NCI-H526 treated with DMSO at 0.1 percent for 48 hours (cell line): ENCODE results near the gene GALNS.

ENCODE experiments used
- DNase-seq: peaks from one replicate; lab custom pipeline; 2025; lab: John Stamatoyannopoulos, UW

The GALNS gene

GRCh38 chr16:88857728-88858339 is 1.1 kb upstream of the GALNS start:
- DNase-seq: peak; percentile 6

DNA sequence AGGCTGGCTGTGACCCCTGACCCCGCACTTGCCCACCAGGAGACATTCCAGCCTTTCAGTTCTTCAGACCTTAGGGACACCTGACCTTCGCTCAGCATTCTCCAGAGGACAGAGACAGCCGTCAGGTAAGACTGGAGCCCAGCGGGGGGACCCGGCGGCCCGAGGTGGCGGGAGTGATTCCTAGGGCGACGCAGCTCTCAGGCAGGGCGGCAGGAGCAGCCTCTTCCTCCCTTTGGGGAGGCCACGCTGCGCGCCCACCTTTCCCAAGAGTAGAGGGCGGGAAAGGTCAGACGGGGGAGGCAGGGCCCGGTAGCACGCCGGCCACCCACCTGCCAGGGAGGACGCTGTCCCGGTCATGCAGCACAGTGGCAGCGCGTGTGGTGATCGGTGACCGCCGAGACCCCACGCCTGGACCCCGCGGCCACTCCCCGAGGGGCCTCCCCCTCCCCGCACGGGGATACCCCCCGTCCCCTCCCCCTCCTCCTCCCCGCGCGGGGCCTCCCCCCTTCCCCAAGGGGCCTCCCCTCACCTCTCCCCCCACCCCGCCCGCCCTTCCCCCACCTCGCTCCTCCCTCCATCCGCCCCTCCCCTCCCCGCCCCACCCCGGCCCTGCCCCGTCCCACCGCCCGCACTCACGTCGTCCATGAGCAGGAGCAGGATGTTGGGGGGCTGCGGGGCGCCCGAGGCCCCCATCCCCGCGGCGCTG is 472 bp downstream of the GALNS start:
- DNase-seq: no peak

GRCh38 chr16:88855736-88856121 is 1.0 kb downstream of the GALNS start:
- DNase-seq: no peak

- no peak for DNase-seq
These were observed 1.6 kb downstream of the GALNS start for GRCh38 chr16:88855176-88855575.

DNA sequence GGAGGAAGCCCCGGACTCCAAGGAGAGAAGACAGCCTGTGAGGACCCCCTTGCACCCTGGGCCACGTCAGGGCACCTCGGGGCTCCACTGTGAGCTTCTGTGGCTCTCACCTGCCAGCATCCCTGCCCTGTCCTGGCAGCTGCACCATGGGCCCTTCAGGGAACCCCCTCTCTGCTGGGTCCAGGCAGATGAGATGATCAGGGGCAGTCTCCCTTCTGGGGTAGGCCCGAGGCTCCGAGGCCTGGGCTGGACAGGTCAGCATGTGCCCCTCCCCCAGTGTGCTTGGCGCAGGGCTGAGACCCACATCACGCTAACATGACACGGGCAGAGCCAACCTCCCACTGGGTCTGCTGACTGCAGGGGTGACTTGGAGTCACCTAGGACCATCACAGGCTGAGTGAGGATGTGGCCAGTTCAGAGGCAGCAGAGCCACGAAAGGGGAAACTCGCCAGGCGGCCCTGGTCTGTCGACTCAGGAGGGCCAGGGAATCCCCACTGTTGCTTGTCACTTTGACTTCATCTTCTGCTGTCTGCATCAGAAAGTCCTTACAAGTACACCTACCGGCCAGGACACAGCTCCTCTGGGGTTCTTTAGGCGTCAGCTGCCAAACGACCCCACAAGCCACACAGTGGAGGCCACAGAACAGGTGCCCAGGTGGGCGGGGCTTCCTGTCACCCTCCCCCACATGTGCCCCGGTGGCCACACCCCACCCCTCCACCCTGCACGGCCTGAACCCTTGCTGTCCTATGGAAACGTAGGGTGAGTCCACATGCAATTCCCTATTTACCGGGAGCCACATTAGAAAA is 2.2 kb downstream of the GALNS start:
- DNase-seq: no peak

GRCh38 chr16:88853325-88853941 is 3.3 kb downstream of the GALNS start:
- no peak for DNase-seq

DNA sequence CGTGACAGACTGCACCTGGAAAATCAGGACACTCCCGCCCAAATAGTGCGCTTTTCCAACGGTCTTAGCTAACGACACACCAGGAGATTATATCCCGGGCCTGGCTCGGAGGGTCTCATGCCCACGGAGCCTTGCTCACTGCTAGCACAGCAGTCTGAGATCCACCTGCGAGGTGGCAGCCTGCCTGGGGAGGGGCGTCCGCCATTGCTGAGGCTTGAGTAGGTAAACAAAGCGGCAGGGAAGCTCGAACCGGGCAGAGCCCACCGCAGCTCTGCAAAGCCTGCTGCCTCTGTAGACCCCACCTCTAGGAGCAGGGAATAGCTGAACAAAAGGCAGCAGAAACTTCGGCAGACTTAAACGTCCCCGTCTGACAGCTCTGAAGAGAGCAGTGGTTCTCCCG is 5.1 kb downstream of the GALNS start:
- DNase-seq: no peak

DNA sequence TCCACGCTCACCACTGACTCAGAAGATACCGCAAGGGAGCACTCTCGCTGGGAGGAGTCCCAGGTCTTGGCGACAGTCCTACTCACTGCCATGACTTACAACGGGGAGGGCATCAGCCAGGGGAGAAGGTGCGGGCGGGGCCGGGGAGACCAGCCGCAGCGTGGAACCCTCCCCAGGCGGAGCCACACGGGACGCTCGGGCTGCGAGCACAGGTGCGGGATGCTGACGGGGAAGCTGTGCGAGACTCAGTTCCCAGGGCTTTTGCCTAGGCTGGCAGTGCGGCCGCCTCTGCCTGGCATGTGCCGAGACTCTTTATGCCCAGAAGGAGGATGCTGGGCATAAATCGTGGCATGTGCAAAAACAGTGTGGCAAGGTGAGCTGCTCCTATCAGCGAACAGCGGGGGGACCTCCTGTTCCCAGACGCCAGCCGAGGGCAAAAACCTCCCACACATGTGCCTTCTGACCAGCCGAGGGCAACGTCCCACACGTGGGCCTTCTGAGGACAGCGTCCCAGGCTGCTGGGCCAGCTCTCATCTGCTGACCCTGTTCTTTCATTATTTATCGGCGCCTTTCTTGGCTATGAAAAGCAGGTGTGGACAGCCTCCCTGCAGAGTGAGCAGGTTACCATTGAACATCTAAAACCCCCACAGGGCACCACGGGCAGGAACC is 6.1 kb downstream of the GALNS start:
- no peak for DNase-seq

DNA sequence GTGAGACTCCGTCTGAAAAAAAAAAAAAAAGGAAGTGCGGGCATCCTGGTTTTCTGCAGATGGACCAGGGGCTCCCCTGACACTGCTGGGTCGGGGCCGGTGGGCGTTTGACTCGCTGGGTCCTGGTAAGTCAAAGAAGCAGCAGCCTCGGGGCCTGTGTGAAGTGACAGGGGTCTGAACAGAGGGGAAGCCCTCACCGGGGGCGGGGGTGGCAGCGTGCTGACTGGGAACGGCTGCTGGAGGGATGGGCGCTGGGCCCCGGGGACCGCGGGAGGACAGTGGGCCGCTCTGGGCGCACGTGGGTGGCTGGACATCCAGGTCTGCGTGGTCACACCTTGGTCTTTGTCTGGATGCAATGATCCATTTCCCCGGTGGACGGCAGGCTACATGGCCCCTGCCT is 8.2 kb downstream of the GALNS start:
- DNase-seq: no peak

DNA sequence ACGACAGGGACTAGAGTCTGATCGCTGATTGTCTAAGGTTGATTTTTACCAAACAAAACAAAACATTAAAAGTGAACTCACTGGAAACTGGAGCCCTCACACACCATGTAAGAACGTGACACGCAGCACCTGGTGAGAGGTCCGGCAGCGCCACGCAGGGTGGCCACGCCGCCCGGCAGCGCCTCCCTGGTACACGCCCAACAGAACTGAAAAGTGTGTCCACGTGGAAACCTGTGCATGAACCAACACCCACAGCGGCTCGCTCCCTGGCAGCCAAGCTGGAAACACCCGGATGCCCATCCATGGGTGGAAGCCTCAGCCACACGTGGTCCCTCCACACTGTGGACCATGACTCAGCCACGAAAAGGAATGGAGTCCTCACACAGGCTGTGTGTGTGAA is 9.1 kb downstream of the GALNS start:
- no peak for DNase-seq

GRCh38 chr16:88846088-88846487 is 10.7 kb downstream of the GALNS start:
- no peak for DNase-seq

DNA sequence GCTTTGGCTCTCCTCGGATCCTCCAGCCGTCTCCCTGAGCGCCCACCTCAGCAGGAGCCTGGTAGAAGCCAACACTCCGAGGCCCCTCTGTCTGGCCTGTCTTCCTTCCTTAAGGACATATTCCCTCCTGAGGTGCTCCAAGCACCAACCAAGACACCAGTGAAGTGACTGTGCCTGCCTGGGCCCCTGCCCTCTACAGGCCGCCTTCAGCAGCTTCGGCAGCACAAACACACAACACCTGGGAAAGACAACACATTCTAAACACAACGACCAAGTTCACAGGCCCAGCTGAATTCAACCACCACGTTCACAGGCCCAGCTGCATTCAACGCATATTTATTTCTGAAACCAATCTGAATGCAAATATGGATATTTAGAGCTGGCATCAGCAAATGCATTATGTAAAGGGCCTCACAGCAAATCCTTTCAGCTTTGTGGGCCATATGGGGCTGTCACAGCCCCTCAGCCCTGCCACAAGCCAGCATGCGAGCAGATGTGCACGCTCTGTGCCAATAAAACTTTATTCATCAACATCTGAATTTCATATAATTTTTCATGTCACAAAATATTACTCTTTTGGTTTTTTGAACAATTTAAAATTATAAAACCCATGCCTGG is 12.2 kb downstream of the GALNS start:
- no peak for DNase-seq

DNA sequence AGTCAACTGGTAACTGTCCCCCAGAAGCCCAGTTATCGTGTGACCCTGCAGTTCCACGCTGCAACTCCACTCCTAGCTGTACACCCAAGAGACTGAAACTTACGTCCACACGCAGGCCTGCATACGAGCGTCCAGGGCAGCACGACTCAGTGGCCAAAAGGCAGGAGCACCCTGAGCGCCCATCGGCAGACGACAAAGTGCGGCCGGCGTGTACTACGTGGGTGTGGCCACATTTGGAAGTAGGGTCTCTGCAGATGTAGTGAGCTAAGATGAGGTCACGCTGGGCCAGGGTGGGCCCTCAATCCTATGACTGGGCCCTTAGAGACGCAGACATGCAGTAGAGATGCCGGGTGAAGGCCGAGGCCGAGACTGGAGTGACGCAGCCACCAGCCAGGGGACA is 13.5 kb downstream of the GALNS start:
- DNase-seq: no peak

DNA sequence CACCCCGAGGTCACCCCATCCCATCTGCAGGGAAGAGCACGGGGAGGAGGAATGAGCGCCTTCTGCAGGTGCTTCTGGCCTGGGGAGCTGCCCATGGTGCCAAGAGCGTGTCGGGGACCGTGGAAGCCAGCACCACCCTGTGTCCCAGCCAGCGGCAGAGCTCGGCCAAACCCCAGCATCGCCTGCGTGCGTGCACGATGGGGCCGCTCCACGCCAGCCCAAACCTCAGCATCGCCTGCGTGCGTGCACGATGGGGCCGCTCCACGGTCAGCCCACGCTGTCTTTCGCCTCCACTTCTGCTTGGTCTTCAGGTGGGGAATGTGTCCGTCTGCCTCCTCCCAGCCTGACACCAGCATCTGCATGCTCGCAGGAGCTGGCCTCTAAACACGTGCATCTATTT is 13.9 kb downstream of the GALNS start:
- no peak for DNase-seq

DNA sequence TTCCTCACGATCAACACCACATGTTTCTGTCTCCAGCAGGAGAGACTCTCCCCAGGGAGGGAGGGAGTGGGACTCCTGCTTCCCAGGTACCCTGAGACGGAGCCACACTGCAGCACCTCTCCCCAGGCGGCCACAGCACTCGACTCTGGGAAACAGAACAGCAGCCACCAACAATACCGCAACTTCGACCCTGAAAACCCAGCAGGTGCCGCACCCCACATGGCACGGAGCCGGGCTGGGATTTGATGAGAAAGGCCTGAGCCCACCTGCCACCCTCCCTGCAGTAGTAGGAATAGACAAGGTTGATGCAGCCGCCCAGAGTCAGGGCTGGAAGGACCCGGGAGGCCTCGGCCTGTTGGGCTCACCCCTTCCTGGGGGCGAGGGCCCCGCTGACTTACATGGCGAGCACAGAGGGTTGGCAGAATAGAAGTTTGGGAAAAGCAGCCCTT is 14.4 kb downstream of the GALNS start:
- DNase-seq: no peak

DNA sequence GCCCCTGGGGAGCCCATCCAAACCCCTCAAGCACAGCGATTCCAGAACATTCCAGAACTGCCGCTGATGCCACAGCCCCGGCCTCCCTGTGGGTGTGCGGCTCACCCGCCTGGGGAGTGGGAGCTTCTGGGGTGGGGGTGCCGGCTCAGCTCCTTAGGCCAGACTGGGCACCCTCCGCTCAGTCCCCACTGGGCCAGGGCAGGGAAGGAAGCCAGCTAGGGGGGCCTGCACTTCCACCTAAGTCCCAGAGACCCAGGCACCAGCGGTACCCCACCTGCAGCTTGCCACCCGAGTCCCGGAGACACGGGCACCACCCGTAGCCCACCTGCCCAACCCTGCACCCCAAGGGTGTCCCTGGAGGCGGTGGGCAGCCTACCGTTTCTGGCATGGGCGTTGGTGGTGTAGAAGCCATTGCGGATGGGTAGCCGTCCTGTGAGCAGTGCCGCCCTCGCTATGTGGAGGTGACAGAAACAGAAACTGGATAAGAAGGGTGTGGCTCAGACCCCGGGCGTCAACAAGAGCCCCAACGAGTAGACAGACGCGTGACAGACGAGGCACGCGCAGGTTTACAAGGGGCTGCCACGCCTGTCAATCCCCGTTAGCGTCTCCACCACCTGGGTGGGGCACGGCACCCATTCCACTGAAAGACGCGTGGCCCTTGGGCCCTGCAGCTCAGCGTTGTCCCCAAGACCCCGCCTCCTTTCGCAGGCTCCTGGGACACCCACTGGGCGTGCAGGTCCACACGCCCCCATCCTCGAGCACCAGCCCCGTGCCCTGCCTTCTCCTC is 15.0 kb downstream of the GALNS start:
- DNase-seq: no peak

- no peak for DNase-seq
These were observed 16.0 kb downstream of the GALNS start for GRCh38 chr16:88840600-88841215.

DNA sequence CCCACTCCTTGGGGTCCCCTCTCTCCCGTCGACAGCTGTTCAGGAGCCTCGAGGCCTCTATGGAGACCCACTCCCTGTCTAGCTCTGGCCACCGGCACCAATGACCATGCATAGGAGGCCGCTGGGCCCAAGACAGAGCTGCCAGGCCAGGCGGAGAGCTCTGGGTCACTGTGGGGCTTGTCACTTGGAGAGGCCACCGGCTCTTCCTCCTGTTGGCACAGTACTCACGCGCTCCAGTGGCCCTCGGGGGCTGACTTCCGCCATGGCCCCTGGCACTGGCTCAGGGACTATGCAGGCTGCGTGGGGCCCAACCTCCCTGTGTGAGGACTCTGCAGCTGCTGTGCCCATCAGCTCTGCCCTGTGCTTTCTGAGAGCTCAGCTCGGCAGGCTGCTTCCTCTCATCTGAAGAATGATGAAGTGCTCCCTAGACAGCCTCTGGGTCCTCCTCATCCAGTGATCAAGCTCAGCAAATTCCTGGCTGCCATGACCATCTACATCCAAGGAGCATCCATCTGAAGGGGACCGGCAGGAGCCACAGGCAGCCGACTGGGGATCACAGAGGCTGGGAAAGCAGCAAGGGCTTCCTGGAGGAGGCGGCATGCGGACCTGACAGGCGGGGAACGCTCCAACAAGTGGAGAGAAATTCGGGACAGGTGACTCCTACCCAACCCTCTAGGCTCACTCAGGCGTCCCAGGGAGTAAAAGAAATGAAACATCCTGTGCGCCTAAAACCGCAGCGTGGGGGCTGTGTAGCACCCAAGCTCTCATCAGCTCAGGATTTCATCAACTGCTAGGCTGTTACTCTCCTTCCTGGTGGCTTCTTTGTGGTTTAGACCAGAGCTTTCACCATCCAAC is 16.8 kb downstream of the GALNS start:
- no peak for DNase-seq

DNA sequence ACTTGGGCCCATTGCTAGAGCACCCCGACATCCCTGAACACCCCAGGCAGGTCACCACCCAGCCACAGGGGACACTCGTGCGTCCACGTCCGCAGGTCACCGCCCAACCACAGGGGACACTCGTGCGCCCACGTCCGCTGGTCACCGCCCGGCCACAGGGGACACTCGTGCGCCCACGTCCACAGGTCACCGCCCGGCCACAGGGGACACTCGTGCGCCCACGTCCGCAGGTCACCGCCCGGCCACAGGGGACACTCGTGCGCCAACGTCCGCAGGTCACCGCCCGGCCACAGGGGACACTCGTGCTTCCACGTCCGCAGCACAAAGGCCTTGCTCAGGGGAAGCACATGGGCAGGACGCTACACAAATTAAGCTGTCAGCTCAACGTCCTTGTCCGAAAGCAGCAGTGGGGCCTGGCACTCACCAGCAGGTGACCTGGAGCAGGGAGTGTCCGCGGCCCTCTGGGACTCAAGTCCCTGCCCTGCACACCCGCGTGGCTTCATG is 17.7 kb downstream of the GALNS start:
- no peak for DNase-seq
